HS-5 (cell line): ENCODE measurements around the gene MARS1.
A peak's percentile ranks its signal among the peaks of the same experiment; 100 is the strongest.

Source experiments
- DNase-seq: peaks from one replicate; pipeline ENCODE4 v3.0.0-alpha.2; 2012; ENCODE audit warnings: low read depth

The MARS1 gene

DNA sequence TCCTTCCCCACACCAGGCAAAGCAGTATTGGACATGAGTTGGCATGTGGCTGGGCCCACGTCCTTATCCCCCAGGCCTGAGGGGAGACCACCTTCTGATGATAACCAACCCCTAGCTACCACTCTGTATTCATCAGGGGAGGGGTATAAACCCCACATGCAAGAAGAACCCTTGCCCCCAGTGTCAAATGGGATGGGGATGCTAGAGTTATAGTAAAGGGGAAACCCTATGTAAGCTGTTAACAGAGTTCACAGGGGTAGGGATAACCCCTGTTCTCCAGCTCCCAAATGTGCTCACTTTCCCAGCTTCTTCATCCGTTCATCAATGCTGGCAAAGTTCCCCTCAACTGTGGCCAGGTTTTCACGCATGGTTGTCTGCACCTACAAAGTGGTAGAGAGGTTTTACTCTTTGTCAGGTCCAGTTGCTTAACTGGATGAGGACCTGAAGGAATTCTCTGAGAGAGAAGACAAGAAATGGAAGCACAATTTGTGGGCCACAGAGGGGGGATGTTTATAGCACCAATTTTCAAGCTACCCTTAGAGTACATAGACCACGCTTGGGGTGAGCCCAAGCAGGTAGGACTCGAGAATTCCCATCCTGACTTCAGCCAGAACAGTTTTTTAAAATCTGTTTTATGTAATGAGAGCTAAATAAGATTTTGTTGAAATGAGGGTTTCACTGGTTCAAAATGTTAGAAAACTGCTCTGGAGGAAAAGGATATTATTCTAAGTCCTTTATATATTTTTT lies 42.7 kb downstream of the MARS1 start:
- no peak for DNase-seq

DNA sequence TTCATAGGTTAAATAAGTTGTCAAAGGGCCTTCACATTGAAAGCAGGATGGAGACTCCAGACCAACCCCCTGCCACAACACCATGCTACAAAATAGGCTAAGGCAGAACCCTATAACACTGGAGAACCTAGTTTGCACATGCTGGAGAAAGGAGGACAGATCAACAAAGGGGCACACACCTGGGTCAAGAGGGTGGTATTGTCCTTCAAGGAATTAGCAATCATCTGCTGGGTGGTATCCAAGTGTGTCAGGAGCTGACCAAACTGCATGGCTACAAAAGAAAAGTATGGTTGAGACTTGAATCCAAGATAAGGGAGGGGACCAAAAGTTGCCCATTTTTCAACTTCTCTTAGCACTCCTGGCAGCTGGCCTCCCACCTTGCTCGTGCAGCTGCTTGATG lies 44.0 kb downstream of the MARS1 start:
- no peak for DNase-seq

DNA sequence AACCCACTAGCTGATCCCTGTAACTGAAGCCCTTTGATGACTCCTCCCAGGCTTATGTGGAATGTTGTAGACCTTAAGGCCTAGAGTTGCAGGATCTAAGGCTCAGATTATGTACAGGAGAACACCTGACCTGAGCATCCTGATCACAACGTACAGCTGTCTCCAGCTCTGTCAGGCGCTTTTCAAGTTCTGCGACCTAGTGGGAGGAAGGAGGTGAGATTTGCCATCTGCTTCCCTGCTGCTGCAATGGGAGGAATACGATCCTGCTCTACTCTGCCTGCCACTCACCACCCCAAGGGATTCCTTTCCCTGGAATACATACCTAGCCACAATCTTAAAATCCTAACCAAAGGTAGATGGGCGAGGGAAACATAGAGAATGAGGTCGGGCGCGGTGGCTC lies 45.2 kb downstream of the MARS1 start:
- DNase-seq: no peak

- no peak for DNase-seq
Measured at GRCh38 chr12:57534250-57534649, 46.4 kb downstream of the MARS1 start.

DNA sequence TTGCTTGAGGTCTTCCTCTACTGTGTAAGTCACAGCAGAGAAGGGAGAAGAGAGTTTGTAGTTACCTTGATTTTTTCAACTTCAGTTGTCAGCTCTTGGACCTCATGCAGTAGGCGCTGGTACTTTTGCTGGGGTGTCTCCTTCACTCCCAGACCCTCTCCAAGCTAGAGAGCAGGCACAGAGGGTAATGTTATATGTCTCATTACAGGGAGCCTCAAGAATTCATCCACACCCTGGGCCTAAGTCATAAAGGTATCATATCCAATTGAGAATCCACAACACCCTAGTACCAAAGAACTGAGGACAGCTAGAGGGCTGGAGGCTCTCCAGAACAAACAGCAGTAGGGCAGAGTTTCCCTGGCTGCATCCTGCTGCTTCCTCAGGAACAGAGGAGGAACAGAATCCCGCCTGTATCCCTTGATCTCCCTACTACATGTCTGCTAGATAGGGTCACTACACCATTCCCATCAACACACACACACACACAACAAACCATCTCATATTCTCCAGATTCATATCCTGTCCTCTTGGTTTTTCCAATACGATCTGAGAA lies 47.2 kb downstream of the MARS1 start:
- no peak for DNase-seq

DNA sequence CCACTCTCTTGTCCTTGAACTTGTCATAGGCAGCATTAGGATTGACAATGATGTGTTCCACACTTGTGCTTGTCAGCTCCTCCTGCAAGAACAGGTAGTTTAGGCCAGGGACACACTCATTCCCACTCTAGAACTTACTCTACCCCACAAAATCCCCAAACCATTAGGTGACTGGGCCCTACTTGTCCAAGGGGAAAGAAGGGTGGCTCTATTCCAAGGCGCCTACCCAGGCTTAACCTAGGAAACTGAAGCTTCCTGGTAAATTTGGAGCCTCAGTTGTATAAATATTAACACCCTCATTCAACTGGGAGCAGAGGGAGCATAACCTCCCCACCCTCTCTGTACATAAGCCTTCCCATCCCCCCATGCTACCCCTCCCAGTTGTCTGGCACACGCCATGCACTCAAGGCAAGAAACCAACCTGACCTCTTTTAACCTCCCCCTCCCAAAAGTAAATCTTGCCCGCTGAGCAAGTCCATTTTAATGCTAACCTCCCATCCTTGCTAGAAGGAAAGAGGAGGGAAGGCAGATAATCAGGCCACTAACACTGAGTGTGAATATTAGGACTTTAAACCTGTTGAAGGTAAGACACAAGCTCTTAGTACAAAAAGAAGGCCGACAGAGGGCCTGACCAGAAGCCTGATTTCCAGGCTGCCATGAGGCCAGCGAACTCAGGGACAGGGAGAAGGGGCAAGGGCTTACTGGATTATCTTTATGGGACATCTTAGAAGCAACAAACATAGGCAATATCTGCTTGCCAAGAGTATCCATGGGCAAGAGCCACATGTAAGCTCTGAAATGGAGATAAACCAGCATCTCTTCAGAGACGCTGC lies 48.1 kb downstream of the MARS1 start:
- no peak for DNase-seq

DNA sequence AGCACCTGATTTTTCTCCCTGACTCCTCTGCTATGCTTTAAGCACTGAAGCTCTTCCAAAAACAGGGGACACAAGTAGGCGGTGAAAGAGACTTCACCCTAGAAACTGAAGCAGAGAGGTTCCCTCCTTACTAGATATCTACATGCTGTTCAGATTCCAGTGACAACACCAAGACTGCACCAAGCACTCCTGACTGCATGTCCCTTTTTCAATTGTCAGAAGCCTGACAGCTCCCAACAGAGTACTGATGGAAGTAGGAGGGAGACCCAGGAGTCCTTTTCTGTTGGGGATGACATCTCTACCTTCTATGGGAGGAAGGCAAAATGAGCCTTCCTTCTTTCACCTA lies 48.7 kb downstream of the MARS1 start:
- no peak for DNase-seq

- no peak for DNase-seq
Measured at GRCh38 chr12:57539134-57539768, 51.4 kb downstream of the MARS1 start.

GRCh38 chr12:57541001-57541400 lies 53.1 kb downstream of the MARS1 start:
- DNase-seq: no peak

DNA sequence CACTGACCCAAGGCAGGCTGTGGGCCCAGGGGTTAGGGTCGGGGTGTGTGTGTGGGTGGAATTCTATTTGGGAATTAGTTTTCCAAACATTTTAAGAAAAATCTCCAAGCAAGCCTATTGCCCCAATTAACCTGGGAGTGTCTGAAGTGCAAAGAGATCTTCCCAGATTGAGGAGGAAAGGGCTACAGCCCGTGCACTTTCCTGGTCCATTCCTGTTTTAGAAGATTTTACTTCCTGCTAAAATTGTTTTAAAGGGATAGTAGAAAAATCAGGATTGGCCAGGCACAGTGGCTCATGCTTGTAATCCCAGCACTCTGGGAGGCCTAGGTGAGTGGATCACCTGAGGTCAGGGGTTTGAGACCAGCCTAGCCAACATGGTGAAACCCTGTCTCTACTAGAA lies 53.8 kb downstream of the MARS1 start:
- no peak for DNase-seq

GRCh38 chr12:57543581-57543980 lies 55.7 kb downstream of the MARS1 start:
- DNase-seq: no peak

GRCh38 chr12:57545809-57546437 lies 58.1 kb downstream of the MARS1 start:
- DNase-seq: no peak

- peak; percentile 89 for DNase-seq
Measured at GRCh38 chr12:57546438-57547287, 58.8 kb downstream of the MARS1 start, which contains the start of gene DCTN2. Gene DCTN2 (minus strand): TSS chr12:57547192. CDS start chr12:57547063, 129 bp downstream.

GRCh38 chr12:57547288-57548012 lies 59.6 kb downstream of the MARS1 start:
- DNase-seq: no peak

GRCh38 chr12:57548013-57548315 lies 60.1 kb downstream of the MARS1 start:
- DNase-seq: no peak

DNA sequence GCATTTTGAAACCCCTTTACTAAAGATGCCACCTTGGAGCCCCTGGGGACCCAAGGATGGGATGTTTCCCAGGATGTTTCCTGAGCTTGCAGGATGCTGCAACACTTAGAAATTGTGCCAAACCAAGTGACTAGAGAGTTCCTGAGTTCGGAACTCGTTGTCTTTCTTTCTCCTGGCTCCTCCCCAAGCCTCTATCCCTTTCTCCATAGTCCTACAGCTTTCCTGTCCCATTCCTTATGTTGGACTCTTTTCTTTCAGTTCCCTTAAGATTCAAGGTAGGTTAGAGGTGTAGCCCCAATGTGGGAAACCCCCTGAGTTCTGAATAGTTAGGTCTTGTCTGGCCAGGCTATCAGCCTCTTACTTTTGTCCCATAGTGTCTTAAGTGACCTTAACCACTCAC lies 60.6 kb downstream of the MARS1 start:
- DNase-seq: no peak

GRCh38 chr12:57549203-57549908 lies 61.5 kb downstream of the MARS1 start:
- no peak for DNase-seq

DNA sequence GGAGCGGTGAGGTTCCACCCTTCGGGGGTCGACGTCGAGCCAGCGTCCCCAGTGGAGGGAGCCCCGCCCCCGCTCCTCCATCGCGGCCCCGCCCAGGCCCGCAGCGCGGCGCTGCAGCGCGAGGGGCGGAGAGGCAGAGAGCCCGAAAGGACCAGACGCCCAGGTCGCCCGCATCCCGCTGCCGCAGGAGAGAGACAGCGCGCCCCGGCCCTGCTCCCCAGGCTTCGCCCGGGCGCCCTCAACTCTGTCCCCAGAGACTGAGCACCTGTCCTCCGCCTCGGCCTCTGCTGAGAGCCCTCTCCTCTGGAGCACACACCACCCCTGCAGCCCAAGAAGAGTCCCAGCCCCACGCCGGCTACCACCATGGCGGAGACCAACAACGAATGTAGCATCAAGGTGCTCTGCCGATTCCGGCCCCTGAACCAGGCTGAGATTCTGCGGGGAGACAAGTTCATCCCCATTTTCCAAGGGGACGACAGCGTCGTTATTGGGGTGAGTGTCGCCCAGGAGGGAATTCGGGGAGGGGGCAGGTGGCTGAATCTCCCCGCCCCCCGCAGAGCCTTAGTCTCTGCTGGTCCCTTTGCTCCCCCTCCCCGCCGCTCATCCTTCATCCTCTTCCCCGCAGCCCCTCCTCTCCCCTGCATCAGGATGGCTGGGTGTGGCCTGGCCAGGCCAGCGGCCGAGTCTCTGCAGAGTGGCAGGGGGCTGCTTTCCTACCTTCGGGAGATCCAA lies 62.2 kb downstream of the MARS1 start, which contains the start of gene KIF5A:
Gene KIF5A (plus strand): TSS at position 136 of the 732 bp plus-strand sequence. CDS start 228 bp downstream, at position 364.
- no peak for DNase-seq
